Astrocyte (in vitro differentiated cells and primary cell): ENCODE measurements around the gene WIF1. TPM values are rescaled to one million over a fixed set of nuclear protein-coding genes. Genes with fewer than 3 reads are reported as not detected.

ENCODE experiments used
- DNase-seq: peaks from one replicate; pipeline ENCODE4 v3.0.0-alpha.2; 2010; ENCODE audit warnings: low read depth
- FAIRE-seq: peaks from 2 replicates; lab custom pipeline; 2011; peaks lifted over from hg19 to GRCh38; lab: Jason Lieb, UNC
- H2AFZ ChIP-seq: 2 replicates; pipeline ENCODE4 v1.6.0; 2012; ENCODE audit warnings: low read depth, low read length, inconsistent platforms
- H3K27ac ChIP-seq: 2 replicates; pipeline ENCODE4 v1.5.1; 2011; ENCODE audit warnings: low read depth, low read length, inconsistent platforms
- H3K27me3 ChIP-seq: 2 replicates; pipeline ENCODE4 v1.6.0; 2011; ENCODE audit warnings: low read length, inconsistent platforms; ENCODE audit not compliant: insufficient read depth
- H3K36me3 ChIP-seq: 2 replicates; pipeline ENCODE4 v1.5.1; 2011; ENCODE audit warnings: low read length, inconsistent platforms; ENCODE audit not compliant: insufficient read depth
- H3K4me1 ChIP-seq: 2 replicates; pipeline ENCODE4 v1.5.1; 2011; ENCODE audit warnings: low read length, inconsistent platforms; ENCODE audit not compliant: insufficient read depth
- H3K4me2 ChIP-seq: 2 replicates; pipeline ENCODE4 v1.6.0; 2012; ENCODE audit warnings: low read length, inconsistent platforms
- H3K4me3 ChIP-seq: 2 replicates; pipeline ENCODE4 v1.5.1; 2011; ENCODE audit warnings: low read depth, mild to moderate bottlenecking, low read length, inconsistent platforms; ENCODE audit not compliant: insufficient read depth
- H3K79me2 ChIP-seq: 2 replicates; pipeline ENCODE4 v1.6.0; 2012; ENCODE audit warnings: mild to moderate bottlenecking, low read length, inconsistent platforms; ENCODE audit not compliant: insufficient read depth
- H3K9ac ChIP-seq: 2 replicates; pipeline ENCODE4 v1.6.0; 2012; ENCODE audit warnings: mild to moderate bottlenecking, low read length, inconsistent platforms
- H3K9me3 ChIP-seq: 2 replicates; pipeline ENCODE4 v1.5.1; 2012; ENCODE audit warnings: low read depth, mild to moderate bottlenecking, low read length, inconsistent platforms; ENCODE audit not compliant: insufficient read depth
- H4K20me1 ChIP-seq: 2 replicates; pipeline ENCODE4 v1.6.0; 2012; ENCODE audit warnings: low read length, inconsistent platforms; ENCODE audit not compliant: insufficient read depth
- H3K27ac Mint-ChIP-seq: one replicate; pipeline ENCODE4 v1.8.0; 2021; ENCODE audit warnings: mild to moderate bottlenecking, mixed read lengths; ENCODE audit not compliant: unreplicated experiment
- H3K27me3 Mint-ChIP-seq: one replicate; pipeline ENCODE4 v1.8.0; 2021; ENCODE audit warnings: low read depth, mixed read lengths; ENCODE audit not compliant: unreplicated experiment
- H3K36me3 Mint-ChIP-seq: one replicate; pipeline ENCODE4 v1.8.0; 2021; ENCODE audit warnings: low read depth, mixed read lengths; ENCODE audit not compliant: unreplicated experiment
- H3K4me1 Mint-ChIP-seq: one replicate; pipeline ENCODE4 v1.8.0; 2021; ENCODE audit warnings: low read depth, mixed read lengths; ENCODE audit not compliant: unreplicated experiment
- H3K4me3 Mint-ChIP-seq: one replicate; pipeline ENCODE4 v1.8.0; 2021; ENCODE audit warnings: mild to moderate bottlenecking, moderate library complexity, mixed read lengths; ENCODE audit not compliant: unreplicated experiment
- H3K9me3 Mint-ChIP-seq: one replicate; pipeline ENCODE4 v1.8.0; 2021; ENCODE audit warnings: mild to moderate bottlenecking, mixed read lengths; ENCODE audit not compliant: unreplicated experiment
- EZH2 ChIP-seq: IDR thresholded peaks from 2 replicates; pipeline ENCODE4 v1.6.1; 2012; ENCODE audit warnings: mild to moderate bottlenecking, low read length, inconsistent platforms; ENCODE audit not compliant: insufficient read depth
- total RNA-seq: library from RNA; stranded (reverse); gene quantifications from 2 replicates; pipeline ENCODE4 v1.2.1, GENCODE V29; 2021
- TF ChIP-seq, protein P1 (sequence below): IDR thresholded peaks from 2 replicates; pipeline ENCODE4 v1.5.1; 2011; ENCODE audit warnings: low read depth, mild to moderate bottlenecking, inconsistent platforms, low read length, moderate library complexity; ENCODE audit not compliant: insufficient read depth

Gene WIF1
- total RNA-seq, 1 donor from 2014 or later = not detected

DNA sequence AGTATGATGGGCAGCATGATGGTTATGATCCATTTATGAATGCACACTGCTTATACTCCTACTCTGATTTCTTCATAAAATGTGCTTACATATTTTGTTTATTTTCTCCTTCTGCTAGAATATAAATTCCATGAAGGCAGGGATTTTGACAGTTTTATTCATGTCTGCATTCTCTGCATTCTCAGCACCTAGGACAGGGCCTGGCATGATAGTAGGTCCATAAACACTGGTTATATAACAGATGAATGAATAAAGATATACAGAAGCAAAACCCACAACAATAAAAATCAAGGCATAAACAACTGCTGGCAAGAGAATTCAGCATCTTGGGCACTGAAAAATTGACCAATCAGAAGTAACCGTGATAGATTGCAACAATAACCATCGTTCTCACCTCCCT is 115.4 kb downstream of the WIF1 start:
- Histone ChIP-seq H3K4me1 (no peaks in the 10 kb centered on the region), H3K4me2 (no peak overlapping the region), H2AFZ (no peak overlapping the region), H3K27ac (no peak overlapping the region), H3K36me3 (no peaks in the 10 kb centered on the region), H3K79me2 (no peaks in the 10 kb centered on the region), H3K27me3 (peaks cover 14% of the 10 kb centered on the region), H3K9ac (no peak overlapping the region), H4K20me1 (no peaks in the 10 kb centered on the region), H3K4me3 (no peak overlapping the region), H3K9me3 (no peaks in the 10 kb centered on the region)
- Mint-ChIP-seq H3K9me3 (peaks cover 2% of the 10 kb centered on the region), H3K4me3 (no peak overlapping the region), H3K36me3 (no peaks in the 10 kb centered on the region), H3K27ac (no peak overlapping the region), H3K4me1 (peaks cover 6% of the 10 kb centered on the region), H3K27me3 (peaks cover 3% of the 10 kb centered on the region)
- no peak for TF ChIP-seq EZH2
- TF ChIP-seq, protein P1, sequence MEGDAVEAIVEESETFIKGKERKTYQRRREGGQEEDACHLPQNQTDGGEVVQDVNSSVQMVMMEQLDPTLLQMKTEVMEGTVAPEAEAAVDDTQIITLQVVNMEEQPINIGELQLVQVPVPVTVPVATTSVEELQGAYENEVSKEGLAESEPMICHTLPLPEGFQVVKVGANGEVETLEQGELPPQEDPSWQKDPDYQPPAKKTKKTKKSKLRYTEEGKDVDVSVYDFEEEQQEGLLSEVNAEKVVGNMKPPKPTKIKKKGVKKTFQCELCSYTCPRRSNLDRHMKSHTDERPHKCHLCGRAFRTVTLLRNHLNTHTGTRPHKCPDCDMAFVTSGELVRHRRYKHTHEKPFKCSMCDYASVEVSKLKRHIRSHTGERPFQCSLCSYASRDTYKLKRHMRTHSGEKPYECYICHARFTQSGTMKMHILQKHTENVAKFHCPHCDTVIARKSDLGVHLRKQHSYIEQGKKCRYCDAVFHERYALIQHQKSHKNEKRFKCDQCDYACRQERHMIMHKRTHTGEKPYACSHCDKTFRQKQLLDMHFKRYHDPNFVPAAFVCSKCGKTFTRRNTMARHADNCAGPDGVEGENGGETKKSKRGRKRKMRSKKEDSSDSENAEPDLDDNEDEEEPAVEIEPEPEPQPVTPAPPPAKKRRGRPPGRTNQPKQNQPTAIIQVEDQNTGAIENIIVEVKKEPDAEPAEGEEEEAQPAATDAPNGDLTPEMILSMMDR = no peak
- DNase-seq = no peak
- FAIRE-seq = no peak

DNA sequence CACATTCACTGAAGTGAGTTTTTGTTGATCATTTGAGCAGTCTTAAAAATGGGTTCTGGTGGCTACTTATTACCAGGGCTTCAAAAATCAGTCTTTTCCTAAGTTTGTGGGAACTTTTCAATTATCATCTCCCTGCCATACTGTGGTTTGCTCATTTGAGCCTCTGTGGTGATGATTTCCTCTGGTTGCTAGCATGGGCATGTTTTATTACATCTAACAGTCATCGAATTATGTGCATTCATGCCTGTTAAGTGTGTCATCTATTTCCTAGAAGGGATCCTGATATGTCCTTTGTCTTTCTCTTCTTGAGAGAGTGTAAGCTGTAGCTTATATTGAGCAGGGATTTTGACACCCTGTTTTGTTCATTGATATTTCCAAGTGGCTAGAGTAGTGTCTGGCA is 116.8 kb downstream of the WIF1 start:
- no peaks in the 10 kb centered on the region for H3K9me3 ChIP-seq
- TF ChIP-seq EZH2 = no peak
- TF ChIP-seq, protein P1 = no peak
- H2AFZ ChIP-seq = no peak overlapping the region
- Mint-ChIP-seq H3K9me3 (peaks cover 2% of the 10 kb centered on the region), H3K36me3 (no peaks in the 10 kb centered on the region), H3K27ac (no peak overlapping the region), H3K4me3 (no peak overlapping the region), H3K4me1 (peaks cover 6% of the 10 kb centered on the region), H3K27me3 (peaks cover 3% of the 10 kb centered on the region)
- FAIRE-seq = no peak
- H3K4me1 ChIP-seq = no peaks in the 10 kb centered on the region
- no peak overlapping the region for H3K27ac ChIP-seq
- H3K36me3 ChIP-seq = no peaks in the 10 kb centered on the region
- H3K79me2 ChIP-seq = no peaks in the 10 kb centered on the region
- no peak overlapping the region for H3K4me3 ChIP-seq
- no peaks in the 10 kb centered on the region for H4K20me1 ChIP-seq
- DNase-seq = no peak
- no peak overlapping the region for H3K4me2 ChIP-seq
- no peak overlapping the region for H3K9ac ChIP-seq
- H3K27me3 ChIP-seq = peaks cover 14% of the 10 kb centered on the region

Other genes with a start within 250 kb of the WIF1 start
- gene LEMD3, start 48.3 kb upstream of the WIF1 start, total RNA-seq = 20.9 and 21.8 TPM in 2 replicates
- 73.0 and 79.0 TPM in 2 replicates for gene MSRB3, start 157.4 kb upstream of the WIF1 start, total RNA-seq